Stimulated activated CD4-positive, alpha-beta T cell treated with anti-CD3 and anti-CD28 coated beads, TNF-alpha, amount 100 ng/mL, for 24 hours (primary cell): Measurements from ENCODE around the gene RUSC2.
"Not testable (repeated sequence)": the region's sequence is repeated elsewhere in the genome, so short reads cannot be mapped to it uniquely, and the experiment has no call there.

Experiments used
- DNase-seq, 3 experiments: peaks; one replicate each; pipeline ENCODE4 v3.0.0-alpha.2; 2020; ENCODE audit warnings: low read depth in 3 of 3

RUSC2 gene

GRCh38 chr9:35489313-35490154, at the start of gene RUSC2:
TSS of gene RUSC2 (plus strand) at chr9:35490111. CDS start at chr9:35546522, 56,411 bp downstream.
- DNase-seq: peak in 2 of 3 experiments; percentile 11 to 63

- DNase-seq: no peak
Observed at GRCh38 chr9:35446012-35446411, 43.9 kb upstream of the RUSC2 start.

GRCh38 chr9:35448496-35448895, 41.4 kb upstream of the RUSC2 start:
- DNase-seq: no peak

- no peak for DNase-seq
Observed at GRCh38 chr9:35452481-35452880, 37.4 kb upstream of the RUSC2 start.

GRCh38 chr9:35453786-35454185, 36.1 kb upstream of the RUSC2 start:
- DNase-seq: no peak

GRCh38 chr9:35464141-35465025, 25.5 kb upstream of the RUSC2 start:
- DNase-seq: no peak

- no peak for DNase-seq
Observed at GRCh38 chr9:35470340-35470739, 19.6 kb upstream of the RUSC2 start.

GRCh38 chr9:35470894-35471293, 19.0 kb upstream of the RUSC2 start:
- no peak for DNase-seq

GRCh38 chr9:35476596-35476995, 13.3 kb upstream of the RUSC2 start:
- DNase-seq: no peak

GRCh38 chr9:35477211-35477855, 12.6 kb upstream of the RUSC2 start:
- not testable (repeated sequence) for DNase-seq

GRCh38 chr9:35478871-35479270, 11.0 kb upstream of the RUSC2 start:
- DNase-seq: no peak

GRCh38 chr9:35481347-35481975, 8.4 kb upstream of the RUSC2 start:
- DNase-seq: no peak

- DNase-seq: no peak
Observed at GRCh38 chr9:35482071-35482470, 7.8 kb upstream of the RUSC2 start.

GRCh38 chr9:35484406-35484805, 5.5 kb upstream of the RUSC2 start:
- DNase-seq: no peak

GRCh38 chr9:35487081-35487480, 2.8 kb upstream of the RUSC2 start:
- no peak for DNase-seq

- no peak for DNase-seq
Observed at GRCh38 chr9:35488021-35488420, 1.9 kb upstream of the RUSC2 start.

GRCh38 chr9:35488566-35489312, 1.2 kb upstream of the RUSC2 start:
- DNase-seq: no peak

GRCh38 chr9:35490155-35490909, 421 bp downstream of the RUSC2 start:
- no peak for DNase-seq

GRCh38 chr9:35490910-35491465, 1.1 kb downstream of the RUSC2 start:
- no peak for DNase-seq

GRCh38 chr9:35493119-35493518, 3.2 kb downstream of the RUSC2 start:
- not testable (repeated sequence) for DNase-seq
